Lung (tissue), 12 donors: ENCODE results near the gene ATP7A. TPM values are rescaled to one million over a fixed set of nuclear protein-coding genes. Genes with fewer than 3 reads are reported as not detected.

Experiments used
- ATAC-seq: fragments of 200-7000 bp; cut with Tn5 transposase; one replicate; pipeline ENCODE4 v1.9.1; 2020; ENCODE audit warnings: moderate number of reproducible peaks; ENCODE audit not compliant: insufficient read depth, low FRiP score
- DNase-seq, 3 donors: peaks; one replicate each; pipeline ENCODE4 v3.0.0-alpha.2; 2013 to 2017
- H3K27ac ChIP-seq, 2 donors: one replicate each; pipeline ENCODE4 v1.5.1; 2013; ENCODE audit warnings: mild to moderate bottlenecking in 2 of 2, moderate library complexity in 2 of 2, control low read depth in 1 of 2, inconsistent platforms in 1 of 2, low read depth in 1 of 2, low read length in 1 of 2
- H3K27me3 ChIP-seq, 3 donors: one replicate each; pipeline ENCODE4 v1.5.1; 2013; ENCODE audit warnings: low read length in 2 of 3; ENCODE audit not compliant: control insufficient read depth in 3 of 3, insufficient read depth in 3 of 3
- H3K36me3 ChIP-seq, 4 donors: one replicate each; pipeline ENCODE4 v1.5.1; 2013; ENCODE audit warnings: low read length in 4 of 4, mild to moderate bottlenecking in 1 of 4, moderate library complexity in 1 of 4; ENCODE audit not compliant: control insufficient read depth in 4 of 4, insufficient read depth in 4 of 4
- H3K4me1 ChIP-seq, 5 donors: one replicate each; pipeline ENCODE4 v1.5.1; 2013; ENCODE audit warnings: low read length in 5 of 5, mild to moderate bottlenecking in 2 of 5, moderate library complexity in 1 of 5; ENCODE audit not compliant: control insufficient read depth in 5 of 5, insufficient read depth in 5 of 5
- H3K4me3 ChIP-seq: one replicate; pipeline ENCODE4 v1.5.1; 2013; ENCODE audit warnings: mild to moderate bottlenecking, control low read depth, moderate library complexity
- H3K9ac ChIP-seq, 2 donors: one replicate each; pipeline ENCODE4 v1.5.1; 2013; ENCODE audit warnings: low read length in 2 of 2, control low read depth in 1 of 2; ENCODE audit not compliant: insufficient read depth in 1 of 2
- H3K9me3 ChIP-seq, 4 donors: one replicate each; pipeline ENCODE4 v1.5.1; 2013; ENCODE audit warnings: low read length in 3 of 4, mild to moderate bottlenecking in 1 of 4, moderate library complexity in 1 of 4; ENCODE audit not compliant: control insufficient read depth in 4 of 4, insufficient read depth in 3 of 4
- CTCF ChIP-seq: IDR thresholded peaks from 2 replicates; pipeline ENCODE4 v1.5.1; 2012; ENCODE audit warnings: mild to moderate bottlenecking; ENCODE audit errors: control extremely low read depth, extremely low read depth
- WGBS, 2 donors: extraction: QIAGEN DNeasy Blood & Tissue Kit; methylation state at CpG; one replicate each; pipeline ENCODE4 v1.1.7; 2013; 5-methylcytosine and 5-hydroxymethylcytosine counted together
- polyA plus RNA-seq, 2 donors: library from polyadenylated mRNA; stranded (reverse); fragments of 200-250 nt; gene quantifications; one replicate each; pipeline ENCODE4 v1.2.1, GENCODE V29; 2013
- total RNA-seq, 2 donors: library from RNA; depleted of rRNA in 1 of 2; stranded (reverse); fragments of >200 nt in 1 of 2; gene quantifications; one replicate each; pipeline ENCODE4 v1.2.1, GENCODE V29; 2014 to 2021
- donor health status: control.
- donor health status: control.
- donor health status: Bipolar disorder and iron deficiency.
- donor health status: healthy.
- donor health status: DM: yes; HTN: yes; CAD: no.

The ATP7A gene
- total and polyA plus RNA-seq, 4 donors: 2.5 to 23.5 (median 7.5) TPM

- WGBS, 2 donors: 66 to 69% methylated on average over 13 of the region's 13 CpGs
These were observed 51.8 kb downstream of the ATP7A start for GRCh38 chrX:77962068-77962902.

GRCh38 chrX:77966361-77966760 is 55.9 kb downstream of the ATP7A start:
- Histone ChIP-seq H3K36me3 (no peaks in the 10 kb centered on the region), H3K4me1 (no peaks in the 10 kb centered on the region), H3K27me3 (no peaks in the 10 kb centered on the region), H3K27ac (no peak overlapping the region), H3K9me3 (peaks cover 0 to 4% (median 0%) of the 10 kb centered on the region in 4 donors), H3K9ac (no peak overlapping the region), H3K4me3 (no peak overlapping the region)
- no peak for TF ChIP-seq CTCF
- WGBS, 2 donors: 93 to 94% methylated on average over 3 of the region's 3 CpGs
- DNase-seq (no peak), ATAC-seq (no peak)

More at GRCh38 chrX:77962068-77962902, 51.8 kb downstream of the ATP7A start:
- DNase-seq (no peak), ATAC-seq (no peak)
- Histone ChIP-seq H3K27me3 (no peaks in the 10 kb centered on the region), H3K4me1 (no peaks in the 10 kb centered on the region), H3K27ac (no peak overlapping the region), H3K9ac (no peak overlapping the region), H3K36me3 (no peaks in the 10 kb centered on the region), H3K9me3 (peaks cover 0 to 8% (median 0%) of the 10 kb centered on the region in 4 donors), H3K4me3 (no peak overlapping the region)
- no peak for TF ChIP-seq CTCF

- H3K4me1 ChIP-seq: no peaks in the 10 kb centered on the region
- DNase-seq (peak in 2 of 3 donors; percentile 31 to 56), ATAC-seq (no peak)
- H3K27me3 ChIP-seq: no peaks in the 10 kb centered on the region
- H3K4me3 ChIP-seq: no peak overlapping the region
- peaks cover 0 to 4% (median 0%) of the 10 kb centered on the region in 4 donors for H3K9me3 ChIP-seq
- 57 to 67% methylated on average over 1 of the region's 1 CpG for WGBS, 2 donors
- TF ChIP-seq CTCF: no peak
- H3K27ac ChIP-seq: no peak overlapping the region
- H3K36me3 ChIP-seq: no peaks in the 10 kb centered on the region
- no peak overlapping the region for H3K9ac ChIP-seq
These were observed 57.1 kb downstream of the ATP7A start for GRCh38 chrX:77967631-77968030.
